ENCODE data around the gene SPATA16. TPM values are rescaled to one million over a fixed set of nuclear protein-coding genes. Genes with fewer than 3 reads are reported as not detected.

Gene SPATA16
- total RNA-seq, 2 donors from 2014 or later: not detected

DNA sequence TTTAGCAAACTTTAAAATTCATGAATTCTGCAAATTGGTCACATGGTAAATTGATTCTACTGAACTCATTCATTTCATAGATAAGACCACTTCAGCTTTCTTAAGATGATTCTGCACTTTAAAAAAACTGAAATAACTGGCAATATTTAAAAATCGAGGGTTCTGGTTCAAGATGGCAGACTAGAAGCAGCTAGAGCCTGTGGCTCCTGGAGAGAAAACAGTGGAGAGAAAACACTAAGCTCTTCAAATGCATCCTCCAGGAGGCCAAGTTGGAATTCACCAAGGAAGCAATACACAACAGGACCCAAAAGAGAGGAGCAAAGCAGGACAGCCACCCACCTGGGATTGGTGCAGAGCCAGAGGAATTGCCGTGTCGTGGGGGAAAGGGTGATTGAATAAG is 132.1 kb downstream of the SPATA16 start:
- Histone ChIP-seq H3K36me3 (no peaks in the 10 kb centered on the region), H3K4me3 (no peak overlapping the region), H3K27ac (no peak overlapping the region), H3K27me3 (no peaks in the 10 kb centered on the region), H3K4me1 (no peaks in the 10 kb centered on the region), H3K9me3 (no peaks in the 10 kb centered on the region)
- TF ChIP-seq, protein P1, sequence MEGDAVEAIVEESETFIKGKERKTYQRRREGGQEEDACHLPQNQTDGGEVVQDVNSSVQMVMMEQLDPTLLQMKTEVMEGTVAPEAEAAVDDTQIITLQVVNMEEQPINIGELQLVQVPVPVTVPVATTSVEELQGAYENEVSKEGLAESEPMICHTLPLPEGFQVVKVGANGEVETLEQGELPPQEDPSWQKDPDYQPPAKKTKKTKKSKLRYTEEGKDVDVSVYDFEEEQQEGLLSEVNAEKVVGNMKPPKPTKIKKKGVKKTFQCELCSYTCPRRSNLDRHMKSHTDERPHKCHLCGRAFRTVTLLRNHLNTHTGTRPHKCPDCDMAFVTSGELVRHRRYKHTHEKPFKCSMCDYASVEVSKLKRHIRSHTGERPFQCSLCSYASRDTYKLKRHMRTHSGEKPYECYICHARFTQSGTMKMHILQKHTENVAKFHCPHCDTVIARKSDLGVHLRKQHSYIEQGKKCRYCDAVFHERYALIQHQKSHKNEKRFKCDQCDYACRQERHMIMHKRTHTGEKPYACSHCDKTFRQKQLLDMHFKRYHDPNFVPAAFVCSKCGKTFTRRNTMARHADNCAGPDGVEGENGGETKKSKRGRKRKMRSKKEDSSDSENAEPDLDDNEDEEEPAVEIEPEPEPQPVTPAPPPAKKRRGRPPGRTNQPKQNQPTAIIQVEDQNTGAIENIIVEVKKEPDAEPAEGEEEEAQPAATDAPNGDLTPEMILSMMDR (IDR thresholded peaks at IDR 0.05): no peak
- DNase-seq (ENCODE audit: low spot score): no peak

DNA sequence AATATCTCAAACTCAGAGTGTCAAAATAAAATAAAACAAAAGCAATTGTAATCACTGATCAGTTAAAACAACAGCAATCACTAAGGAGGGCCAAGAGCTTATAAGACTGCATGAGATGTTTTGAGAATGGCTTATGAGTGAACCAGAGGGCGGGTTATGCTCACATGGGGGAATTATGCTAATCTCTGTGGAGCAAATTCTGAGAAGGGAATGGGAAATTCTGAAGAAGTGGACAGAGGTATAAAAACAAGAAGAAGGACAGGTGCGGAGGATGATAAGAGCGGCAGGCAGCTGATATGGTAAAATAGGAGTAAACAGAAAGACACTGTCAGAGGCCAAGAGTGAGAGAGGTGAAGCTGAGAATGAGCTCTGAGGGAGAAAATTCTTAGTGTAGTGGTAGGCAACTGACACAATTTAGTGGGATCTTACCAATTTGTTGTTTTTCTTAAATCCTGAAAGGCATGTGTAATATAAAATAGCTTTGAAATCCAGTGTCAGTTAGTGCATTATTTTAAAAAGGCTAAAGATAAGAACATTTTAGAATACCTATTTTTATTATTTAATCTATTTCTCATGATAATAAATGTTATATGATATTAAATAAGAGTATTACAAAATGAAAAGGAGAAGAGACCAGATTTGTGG is 133.8 kb downstream of the SPATA16 start:
- no peaks in the 10 kb centered on the region for H3K9me3 ChIP-seq
- DNase-seq (ENCODE audit: low spot score): no peak

DNA sequence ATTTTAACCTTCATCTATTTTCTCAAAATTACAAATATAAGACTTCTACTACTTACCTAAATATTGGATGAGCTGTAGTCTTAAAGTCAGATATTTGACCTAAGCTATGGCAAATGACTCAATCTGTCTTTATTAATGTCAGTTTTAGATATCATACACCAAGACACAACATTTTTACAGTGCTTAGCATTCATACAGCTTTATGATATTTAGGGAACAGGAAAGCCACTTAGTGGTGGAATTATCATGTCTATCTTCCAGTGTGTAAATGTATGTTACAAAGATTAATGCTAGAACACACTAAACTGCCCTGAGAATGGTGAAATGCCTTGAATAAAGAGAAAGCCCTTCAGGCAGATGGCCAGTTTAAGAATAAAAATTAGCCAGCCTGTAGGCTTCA is 135.0 kb downstream of the SPATA16 start:
- H3K4me1 ChIP-seq: no peaks in the 10 kb centered on the region
- DNase-seq (ENCODE audit: low spot score): no peak
- H3K27me3 ChIP-seq: no peaks in the 10 kb centered on the region
- H3K36me3 ChIP-seq: no peaks in the 10 kb centered on the region
- no peak overlapping the region for H3K4me3 ChIP-seq
- H3K9me3 ChIP-seq: peaks cover 0 to 2% of the 10 kb centered on the region in 2 donors
- no peak overlapping the region for H3K27ac ChIP-seq
- TF ChIP-seq, protein P1 (IDR thresholded peaks at IDR 0.05): no peak

More for the DNA sequence above, 133.8 kb downstream of the SPATA16 start:
- H3K27ac ChIP-seq: no peak overlapping the region
- no peaks in the 10 kb centered on the region for H3K36me3 ChIP-seq
- H3K4me3 ChIP-seq: no peak overlapping the region
- H3K4me1 ChIP-seq: no peaks in the 10 kb centered on the region
- TF ChIP-seq, protein P1 (IDR thresholded peaks at IDR 0.05): no peak
- no peaks in the 10 kb centered on the region for H3K27me3 ChIP-seq

DNA sequence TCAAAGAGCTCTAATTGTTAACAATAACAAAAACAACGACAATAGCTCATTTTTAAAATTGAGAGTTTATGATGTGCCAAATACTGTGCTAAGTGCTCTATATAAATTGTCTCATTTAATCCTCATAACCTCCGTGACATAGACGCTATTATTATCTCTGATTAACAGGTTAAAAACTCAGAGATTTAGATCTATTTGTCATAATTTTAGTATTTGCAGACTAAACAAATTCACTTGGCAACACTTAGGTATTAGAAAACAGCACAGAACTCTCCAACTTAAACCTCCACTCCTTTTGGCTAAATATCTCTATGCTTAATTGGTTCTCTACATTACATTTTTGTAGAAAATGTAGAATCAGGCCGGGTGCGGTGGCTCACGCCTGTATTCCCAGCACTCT is 136.4 kb downstream of the SPATA16 start:
- Histone ChIP-seq H3K4me3 (no peak overlapping the region), H3K27ac (no peak overlapping the region)
- TF ChIP-seq, protein P1 (IDR thresholded peaks at IDR 0.05): no peak

DNA sequence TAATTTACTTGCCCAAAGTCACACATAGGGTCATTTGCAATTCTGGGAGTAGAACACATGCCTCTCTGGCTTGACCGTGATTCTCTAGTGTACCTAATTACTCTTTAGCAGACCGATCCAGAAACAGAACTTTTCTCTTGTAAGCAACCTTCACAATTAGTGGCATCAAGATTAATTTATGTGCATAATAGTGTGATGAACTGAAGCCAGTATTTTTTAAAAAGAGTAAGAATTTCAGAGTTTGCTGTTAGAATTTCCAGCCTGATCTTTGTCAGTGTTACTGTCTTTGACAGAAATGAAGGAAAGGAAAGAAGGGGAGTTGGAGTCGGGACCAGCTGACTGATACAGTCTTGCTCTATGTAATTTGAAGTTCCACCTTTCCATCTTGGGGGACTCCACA is 137.1 kb downstream of the SPATA16 start:
- no peak for DNase-seq (ENCODE audit: low spot score)
- TF ChIP-seq, protein P1 (IDR thresholded peaks at IDR 0.05): no peak
- Histone ChIP-seq H3K27ac (no peak overlapping the region), H3K4me3 (no peak overlapping the region), H3K27me3 (no peaks in the 10 kb centered on the region), H3K36me3 (no peaks in the 10 kb centered on the region), H3K9me3 (peaks cover 0 to 7% of the 10 kb centered on the region in 2 donors), H3K4me1 (no peaks in the 10 kb centered on the region)

More for the DNA sequence above, 136.4 kb downstream of the SPATA16 start:
- no peak for DNase-seq (ENCODE audit: low spot score)
- H3K4me1 ChIP-seq: no peaks in the 10 kb centered on the region
- H3K27me3 ChIP-seq: no peaks in the 10 kb centered on the region
- H3K9me3 ChIP-seq: peaks cover 0 to 7% of the 10 kb centered on the region in 2 donors
- no peaks in the 10 kb centered on the region for H3K36me3 ChIP-seq

DNA sequence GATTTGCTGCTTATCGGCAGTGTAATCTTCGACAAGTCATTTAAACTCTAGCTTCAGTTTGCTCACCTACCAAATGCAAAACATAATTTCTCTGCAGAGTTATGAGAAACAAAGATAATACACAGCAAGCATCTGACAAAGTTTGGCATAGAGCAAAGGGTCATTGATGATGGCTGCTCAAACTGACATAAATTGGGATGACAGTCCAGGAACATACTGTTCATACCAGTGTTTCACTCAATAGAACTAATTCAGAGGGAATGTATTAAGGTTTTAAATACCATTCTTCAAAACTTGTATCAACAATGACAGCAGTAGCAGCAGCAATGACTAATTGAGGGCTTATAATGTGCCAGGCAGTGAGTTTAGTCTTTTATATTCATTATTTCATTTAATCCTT is 137.6 kb downstream of the SPATA16 start:
- H3K9me3 ChIP-seq: peaks cover 0 to 7% of the 10 kb centered on the region in 2 donors
- TF ChIP-seq, protein P1 (IDR thresholded peaks at IDR 0.05): no peak
- DNase-seq (ENCODE audit: low spot score): no peak

More for the DNA sequence above, 137.6 kb downstream of the SPATA16 start:
- Histone ChIP-seq H3K27me3 (no peaks in the 10 kb centered on the region), H3K4me1 (no peaks in the 10 kb centered on the region), H3K27ac (no peak overlapping the region), H3K4me3 (no peak overlapping the region), H3K36me3 (no peaks in the 10 kb centered on the region)

Data from right atrium auricular region (tissue), 2 donors.